ENCODE data around the gene SLC6A6. TPM values are rescaled to one million over a fixed set of nuclear protein-coding genes. Genes with fewer than 3 reads are reported as not detected.

SLC6A6 gene
- total and polyA plus RNA-seq, 2 experiments from 2014 or later = 4.6 to 10.6 TPM

- Histone ChIP-seq H3K27ac (no peak overlapping the region), H3K79me2 (ENCODE audit: insufficient read depth) (0 out of 2 replicates have a peak, but pooled peaks cover 5% of the 10 kb centered on the region), H3K27me3 (replicated peaks; ENCODE audit: insufficient read depth) (no peaks in the 10 kb centered on the region), H2AFZ (no peak overlapping the region), H3K36me3 (ENCODE audit: low read depth) (no peaks in the 10 kb centered on the region), H3K4me1 (ENCODE audit: insufficient read depth) (no peaks in the 10 kb centered on the region), H3K9me2 (ENCODE audit: insufficient read depth) (no peaks in the 10 kb centered on the region), H3F3A (ENCODE audit: insufficient read depth) (no peaks in the 10 kb centered on the region), H3K9me3 (ENCODE audit: low read depth) (no peaks in the 10 kb centered on the region), H3K4me2 (ENCODE audit: unreplicated experiment) (no peak overlapping the region), H3K9ac (no peak overlapping the region), H4K20me1 (ENCODE audit: insufficient read depth) (no peaks in the 10 kb centered on the region), H3K4me3 (no peak overlapping the region)
- TF ChIP-seq EZH2 (IDR thresholded peaks at IDR 0.05; ENCODE audit: insufficient read depth, poor library complexity, severe bottlenecking) = no peak
- TF ChIP-seq EZH2phosphoT487 (IDR thresholded peaks at IDR 0.05; ENCODE audit: insufficient read depth, low read depth) = no peak
- WGBS, 2 experiments (ENCODE audit: low coverage in 1 of 2, low lambda C conversion rate in 2 of 2, missing lambda C conversion rate in 2 of 2) = 90% methylated on average over 23 of the region's 23 CpGs
- no peak for DNase-seq
- in situ Hi-C loops (cut with MboI) = no loop called here
These were observed 22.5 kb downstream of the SLC6A6 start for GRCh38 chr3:14424711-14425580.

- Histone ChIP-seq H3K36me3 (ENCODE audit: low read depth) (no peaks in the 10 kb centered on the region), H4K20me1 (ENCODE audit: insufficient read depth) (no peaks in the 10 kb centered on the region), H3K27ac (no peak overlapping the region), H3K4me2 (ENCODE audit: unreplicated experiment) (no peak overlapping the region), H3K79me2 (ENCODE audit: insufficient read depth) (0 out of 2 replicates have a peak, but pooled peaks cover 5% of the 10 kb centered on the region), H3K4me3 (no peak overlapping the region), H3K9ac (no peak overlapping the region), H3K4me1 (ENCODE audit: insufficient read depth) (no peaks in the 10 kb centered on the region), H3K9me3 (ENCODE audit: low read depth) (no peaks in the 10 kb centered on the region), H3K9me2 (ENCODE audit: insufficient read depth) (no peaks in the 10 kb centered on the region), H3K27me3 (replicated peaks; ENCODE audit: insufficient read depth) (no peaks in the 10 kb centered on the region), H2AFZ (no peak overlapping the region), H3F3A (ENCODE audit: insufficient read depth) (no peaks in the 10 kb centered on the region)
- in situ Hi-C loops (cut with MboI) = no loop called here
- 89% methylated on average over 14 to 16 of the region's 16 CpGs for WGBS, 2 experiments (ENCODE audit: low coverage in 1 of 2, low lambda C conversion rate in 2 of 2, missing lambda C conversion rate in 2 of 2)
- DNase-seq = no peak
- TF ChIP-seq EZH2phosphoT487 (IDR thresholded peaks at IDR 0.05; ENCODE audit: insufficient read depth, low read depth) = no peak
- no peak for TF ChIP-seq EZH2 (IDR thresholded peaks at IDR 0.05; ENCODE audit: insufficient read depth, poor library complexity, severe bottlenecking)
These were observed 23.3 kb downstream of the SLC6A6 start for GRCh38 chr3:14425581-14426304.

GRCh38 chr3:14426305-14426620 lies 23.9 kb downstream of the SLC6A6 start:
- TF ChIP-seq EZH2 (IDR thresholded peaks at IDR 0.05; ENCODE audit: insufficient read depth, poor library complexity, severe bottlenecking) = no peak
- no peak for TF ChIP-seq EZH2phosphoT487 (IDR thresholded peaks at IDR 0.05; ENCODE audit: insufficient read depth, low read depth)
- Histone ChIP-seq H3K4me3 (no peak overlapping the region), H3K27me3 (replicated peaks; ENCODE audit: insufficient read depth) (no peaks in the 10 kb centered on the region), H3K79me2 (ENCODE audit: insufficient read depth) (0 out of 2 replicates have a peak, but pooled peaks cover 5% of the 10 kb centered on the region), H3K4me1 (ENCODE audit: insufficient read depth) (peaks cover 2% of the 10 kb centered on the region; the same call in 1 of the 2 replicates), H3K9ac (no peak overlapping the region), H3K9me2 (ENCODE audit: insufficient read depth) (no peaks in the 10 kb centered on the region), H3K27ac (no peak overlapping the region), H3K4me2 (ENCODE audit: unreplicated experiment) (no peak overlapping the region), H3K36me3 (ENCODE audit: low read depth) (no peaks in the 10 kb centered on the region), H4K20me1 (ENCODE audit: insufficient read depth) (no peaks in the 10 kb centered on the region), H3K9me3 (ENCODE audit: low read depth) (no peaks in the 10 kb centered on the region), H3F3A (ENCODE audit: insufficient read depth) (0 out of 2 replicates have a peak, but pooled peaks cover under 1% of the 10 kb centered on the region), H2AFZ (no peak overlapping the region)
- in situ Hi-C loops (cut with MboI) = no loop called here
- 88% methylated on average over 5 of the region's 5 CpGs for WGBS, 2 experiments (ENCODE audit: low coverage in 1 of 2, low lambda C conversion rate in 2 of 2, missing lambda C conversion rate in 2 of 2)
- no peak for DNase-seq

DNA sequence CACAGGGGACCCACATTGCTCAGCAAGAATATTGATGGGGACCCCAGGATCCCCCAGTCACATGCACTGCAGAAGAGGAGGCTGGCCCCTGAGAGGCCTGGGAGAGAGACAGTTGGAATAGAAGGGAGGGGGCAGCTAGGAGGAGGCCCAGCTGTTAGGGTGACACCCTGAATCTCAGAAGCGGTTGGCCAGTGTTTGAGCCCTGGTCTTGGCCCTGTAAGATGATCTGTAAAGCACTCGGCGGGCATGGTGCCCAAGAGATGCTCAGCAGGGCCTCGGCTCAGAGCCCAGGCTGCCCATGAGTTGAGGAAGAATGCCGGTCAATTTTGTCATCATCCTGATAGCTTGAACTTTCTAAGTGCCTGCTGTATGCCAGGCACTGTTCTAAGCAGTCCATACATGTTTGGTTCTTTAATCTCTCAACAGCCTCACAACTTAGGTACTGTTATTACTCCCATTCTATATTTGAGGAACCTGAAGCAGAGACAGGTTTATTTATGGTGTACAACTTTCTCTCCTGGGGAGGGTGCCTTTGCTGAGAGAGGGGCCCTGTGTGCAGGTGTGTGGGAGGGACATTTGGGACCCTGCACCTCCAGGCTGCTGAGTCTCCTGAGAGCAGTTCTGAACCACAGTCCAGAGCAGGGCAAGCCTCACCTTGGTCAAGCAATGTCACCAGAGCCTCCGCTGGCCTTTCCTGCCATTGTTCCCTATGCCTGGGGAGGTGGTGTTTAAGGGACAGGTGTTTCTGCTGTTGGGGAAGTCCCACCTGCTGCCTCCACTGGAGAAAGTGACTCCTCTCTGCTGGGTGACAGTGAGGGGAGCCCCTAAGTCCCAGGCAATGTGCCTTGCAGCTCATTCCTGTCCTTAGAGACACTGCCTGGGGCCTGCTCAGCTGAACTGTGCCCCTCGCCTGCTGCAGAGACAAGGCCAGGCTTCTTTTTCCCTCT lies 26.0 kb downstream of the SLC6A6 start:
- H3K27ac ChIP-seq = no peak overlapping the region
- DNase-seq = no peak
- no peaks in the 10 kb centered on the region for H4K20me1 ChIP-seq (ENCODE audit: insufficient read depth)
- no peak overlapping the region for H3K4me2 ChIP-seq (ENCODE audit: unreplicated experiment)
- H3K79me2 ChIP-seq (ENCODE audit: insufficient read depth) = 0 out of 2 replicates have a peak, but pooled peaks cover 5% of the 10 kb centered on the region
- H3K4me1 ChIP-seq (ENCODE audit: insufficient read depth) = peaks cover 18% of the 10 kb centered on the region
- H3K36me3 ChIP-seq (ENCODE audit: low read depth) = no peaks in the 10 kb centered on the region
- in situ Hi-C loops (cut with MboI) = no loop called here
- 0 out of 2 replicates have a peak, but pooled peaks cover 8% of the 10 kb centered on the region for H3F3A ChIP-seq (ENCODE audit: insufficient read depth)
- WGBS, 2 experiments (ENCODE audit: low coverage in 1 of 2, low lambda C conversion rate in 2 of 2, missing lambda C conversion rate in 2 of 2) = 97 to 99% methylated on average over 7 of the region's 7 CpGs
- H3K4me3 ChIP-seq = no peak overlapping the region
- H3K9me2 ChIP-seq (ENCODE audit: insufficient read depth) = no peaks in the 10 kb centered on the region
- no peak overlapping the region for H3K9ac ChIP-seq
- H2AFZ ChIP-seq = no peak overlapping the region
- H3K9me3 ChIP-seq (ENCODE audit: low read depth) = no peaks in the 10 kb centered on the region
- no peaks in the 10 kb centered on the region for H3K27me3 ChIP-seq (replicated peaks; ENCODE audit: insufficient read depth)
- TF ChIP-seq EZH2phosphoT487 (IDR thresholded peaks at IDR 0.05; ENCODE audit: insufficient read depth, low read depth) = no peak
- no peak for TF ChIP-seq EZH2 (IDR thresholded peaks at IDR 0.05; ENCODE audit: insufficient read depth, poor library complexity, severe bottlenecking)
